Activated naive CD4-positive, alpha-beta T cell treated with anti-CD3 and anti-CD28 coated beads, Interleukin-2, amount 10 ng/mL, durations not matched to agents 7 days and 5 days (primary cell): ENCODE results near the gene NOS1AP.

Experiments
- CTCF ChIA-PET: fragments of 350-600 bp; sonication (Branson Sonifier 250); formaldehyde crosslinking; loops from one replicate; lab custom pipeline; 2021; ENCODE audit warnings: antibody characterized with exemption; lab: Charles Lee
- DNase-seq: peaks from one replicate; pipeline ENCODE4 v3.0.0-alpha.2; 2020
- H3K27ac Mint-ChIP-seq: one replicate; pipeline ENCODE4 v1.8.0; 2021; ENCODE audit warnings: mild to moderate bottlenecking, moderate library complexity, mixed read lengths
- H3K27me3 Mint-ChIP-seq: one replicate; pipeline ENCODE4 v1.8.0; 2021; ENCODE audit warnings: mild to moderate bottlenecking, mixed read lengths
- H3K36me3 Mint-ChIP-seq: one replicate; pipeline ENCODE4 v1.8.0; 2021; ENCODE audit warnings: mixed read lengths
- H3K4me1 Mint-ChIP-seq: one replicate; pipeline ENCODE4 v1.8.0; 2021; ENCODE audit warnings: mixed read lengths
- H3K4me3 Mint-ChIP-seq: one replicate; pipeline ENCODE4 v1.8.0; 2021; ENCODE audit warnings: mild to moderate bottlenecking, moderate library complexity, mixed read lengths
- H3K9me3 Mint-ChIP-seq: one replicate; pipeline ENCODE4 v1.8.0; 2021; ENCODE audit warnings: mixed read lengths

The NOS1AP gene

DNA sequence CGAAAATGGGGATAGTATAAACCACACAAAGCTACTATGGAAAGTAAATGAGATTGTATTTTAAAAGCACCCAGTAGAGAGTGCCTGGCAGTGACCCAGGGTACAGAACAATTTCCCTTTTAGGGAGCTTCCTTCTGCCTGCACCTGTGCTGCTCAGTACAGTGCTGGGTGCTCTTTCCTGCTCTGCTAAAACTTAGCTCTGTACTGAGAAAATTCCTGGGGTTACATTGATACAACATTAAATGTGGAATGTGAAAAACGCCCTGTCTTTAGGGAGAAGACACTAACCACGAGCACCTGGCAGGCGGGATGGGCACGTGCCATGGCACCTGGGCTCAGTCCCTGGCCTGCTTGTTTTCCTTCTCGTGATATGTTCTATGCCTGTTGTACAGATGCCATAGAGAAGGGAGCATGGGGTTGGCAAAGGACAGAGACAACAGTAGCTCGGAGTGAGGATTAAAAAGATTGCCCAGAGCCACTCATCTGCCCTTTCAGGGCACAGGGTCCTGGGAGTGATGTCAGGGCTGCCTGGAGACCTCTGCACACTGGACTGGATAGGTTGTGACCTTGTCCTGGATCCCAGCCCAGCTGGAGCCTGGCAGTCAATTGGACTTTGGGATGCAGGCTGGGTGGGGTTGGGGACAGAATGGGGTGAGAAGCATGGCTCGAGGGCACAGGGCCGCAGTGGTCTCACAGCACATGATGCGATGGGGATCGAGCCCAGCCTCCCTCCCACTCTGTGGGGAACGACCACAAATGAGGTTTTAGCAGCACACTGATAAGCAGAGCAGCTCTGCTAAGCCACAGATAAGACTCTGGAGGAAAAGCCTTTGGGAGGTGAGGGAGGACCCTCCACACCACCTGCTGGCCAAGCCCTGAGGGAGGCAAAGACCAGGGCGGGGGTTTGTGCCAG, 302.9 kb downstream of the NOS1AP start:
- no peaks in the 10 kb centered on the region for H3K27me3 Mint-ChIP-seq
- no peaks in the 10 kb centered on the region for H3K9me3 Mint-ChIP-seq
- CTCF ChIA-PET: no interaction called here
- no peak overlapping the region for H3K4me3 Mint-ChIP-seq
- no peak for DNase-seq
- H3K4me1 Mint-ChIP-seq: no peaks in the 10 kb centered on the region
- H3K27ac Mint-ChIP-seq: no peak overlapping the region
- no peaks in the 10 kb centered on the region for H3K36me3 Mint-ChIP-seq

DNA sequence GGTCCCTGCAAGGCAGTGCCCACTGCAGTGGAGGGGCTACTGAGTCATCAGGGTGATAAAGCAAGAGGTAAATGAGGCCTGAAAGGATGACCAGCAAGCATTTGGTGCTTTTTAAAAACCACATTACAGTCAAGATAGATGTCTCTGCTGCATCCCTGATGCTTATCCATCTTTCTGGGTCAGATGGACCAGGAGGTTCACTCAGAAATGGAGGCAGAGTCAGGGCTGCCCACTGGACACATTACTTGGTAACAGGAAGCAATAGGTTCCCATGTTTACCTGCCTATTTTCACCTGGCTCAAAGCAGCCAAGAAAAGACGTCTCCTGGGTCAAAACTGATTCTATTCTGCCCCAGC, 303.6 kb downstream of the NOS1AP start:
- no peak for DNase-seq
- no peaks in the 10 kb centered on the region for H3K9me3 Mint-ChIP-seq
- H3K27ac Mint-ChIP-seq: no peak overlapping the region
- CTCF ChIA-PET: no interaction called here
- no peak overlapping the region for H3K4me3 Mint-ChIP-seq
- no peaks in the 10 kb centered on the region for H3K36me3 Mint-ChIP-seq
- no peaks in the 10 kb centered on the region for H3K4me1 Mint-ChIP-seq
- no peaks in the 10 kb centered on the region for H3K27me3 Mint-ChIP-seq

DNA sequence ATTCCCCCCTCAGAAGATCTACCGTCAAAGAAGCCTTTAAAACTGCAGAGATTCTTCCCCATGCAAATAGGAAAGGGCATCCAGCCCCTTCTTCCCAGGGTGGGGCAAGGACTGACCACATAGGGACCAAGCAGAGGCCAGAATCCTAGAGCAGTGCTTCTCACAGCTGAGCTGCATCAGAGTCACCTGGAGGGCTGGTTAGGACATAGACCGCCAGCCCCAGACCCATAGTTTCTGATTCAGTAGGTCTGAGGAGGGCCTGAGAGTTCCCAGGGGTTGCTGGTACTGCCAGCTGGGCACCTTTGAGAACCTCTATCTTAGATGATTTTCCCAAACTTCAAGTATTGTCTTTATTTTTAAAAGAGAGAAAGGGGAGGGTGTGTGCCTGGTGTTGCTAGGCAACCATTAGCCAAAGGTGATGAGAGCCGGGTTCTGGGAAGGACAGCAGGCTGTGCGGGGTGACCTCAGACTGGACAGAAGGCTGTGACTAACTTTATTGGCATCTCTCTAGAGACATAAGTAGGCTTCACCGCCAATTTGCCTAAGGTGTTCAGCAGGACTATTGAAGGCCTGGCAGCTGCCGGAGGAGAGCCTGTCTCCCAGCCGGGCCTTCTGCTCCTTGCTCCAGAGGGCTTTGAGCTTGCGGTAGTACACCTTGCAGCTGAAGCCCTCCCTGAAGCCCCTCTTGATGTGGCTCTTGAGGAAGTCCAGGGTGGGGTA, 304.2 kb downstream of the NOS1AP start:
- H3K27ac Mint-ChIP-seq: no peak overlapping the region
- CTCF ChIA-PET: no interaction called here
- H3K4me3 Mint-ChIP-seq: no peak overlapping the region
- no peaks in the 10 kb centered on the region for H3K9me3 Mint-ChIP-seq
- no peaks in the 10 kb centered on the region for H3K4me1 Mint-ChIP-seq
- no peaks in the 10 kb centered on the region for H3K36me3 Mint-ChIP-seq
- DNase-seq: no peak
- H3K27me3 Mint-ChIP-seq: no peaks in the 10 kb centered on the region

DNA sequence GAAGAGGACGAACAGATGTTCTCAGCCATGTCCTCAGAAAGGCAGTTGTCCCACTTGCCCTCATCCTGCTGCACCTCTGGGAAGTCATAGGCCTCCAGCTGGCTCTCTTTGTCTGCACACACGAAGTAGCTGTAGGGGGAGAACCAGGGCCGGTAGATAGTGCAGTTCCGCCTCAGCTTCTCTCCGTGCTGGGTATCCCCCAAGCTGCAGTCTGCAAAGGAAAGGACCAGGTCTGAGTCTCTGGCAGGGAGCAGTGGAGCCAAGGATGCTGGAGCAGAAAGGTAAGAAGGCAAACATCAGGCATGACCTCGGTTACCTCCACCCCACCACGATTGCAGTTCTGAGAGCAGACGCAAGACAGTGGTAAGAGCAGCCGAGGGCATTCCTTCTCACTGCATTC, 304.9 kb downstream of the NOS1AP start:
- no peak overlapping the region for H3K27ac Mint-ChIP-seq
- no peaks in the 10 kb centered on the region for H3K27me3 Mint-ChIP-seq
- DNase-seq: no peak
- H3K36me3 Mint-ChIP-seq: no peaks in the 10 kb centered on the region
- CTCF ChIA-PET: no interaction called here
- no peaks in the 10 kb centered on the region for H3K9me3 Mint-ChIP-seq
- no peaks in the 10 kb centered on the region for H3K4me1 Mint-ChIP-seq
- no peak overlapping the region for H3K4me3 Mint-ChIP-seq

DNA sequence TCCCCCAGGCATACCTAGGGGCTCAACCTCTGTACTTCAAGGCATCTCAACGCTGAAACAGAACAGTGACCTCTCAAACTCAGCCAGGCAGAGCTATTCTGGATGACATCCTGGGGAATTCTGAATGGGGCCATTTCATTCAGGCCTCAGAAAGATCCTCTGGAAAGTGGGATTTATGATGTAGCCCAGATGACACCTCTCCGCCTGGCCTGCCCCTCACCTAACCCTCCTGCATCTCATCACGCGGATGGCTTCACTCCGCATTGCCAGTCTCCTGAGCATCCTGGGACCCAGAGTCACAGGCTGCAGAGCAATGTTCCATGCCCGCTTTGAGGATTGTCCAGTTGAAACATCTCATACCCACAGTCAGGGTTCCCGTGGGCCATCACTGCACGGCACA, 306.0 kb downstream of the NOS1AP start:
- no peak for DNase-seq
- Mint-ChIP-seq H3K36me3 (no peaks in the 10 kb centered on the region), H3K4me1 (no peaks in the 10 kb centered on the region), H3K27me3 (no peaks in the 10 kb centered on the region), H3K4me3 (no peak overlapping the region), H3K27ac (no peak overlapping the region), H3K9me3 (no peaks in the 10 kb centered on the region)
- CTCF ChIA-PET: no interaction called here

DNA sequence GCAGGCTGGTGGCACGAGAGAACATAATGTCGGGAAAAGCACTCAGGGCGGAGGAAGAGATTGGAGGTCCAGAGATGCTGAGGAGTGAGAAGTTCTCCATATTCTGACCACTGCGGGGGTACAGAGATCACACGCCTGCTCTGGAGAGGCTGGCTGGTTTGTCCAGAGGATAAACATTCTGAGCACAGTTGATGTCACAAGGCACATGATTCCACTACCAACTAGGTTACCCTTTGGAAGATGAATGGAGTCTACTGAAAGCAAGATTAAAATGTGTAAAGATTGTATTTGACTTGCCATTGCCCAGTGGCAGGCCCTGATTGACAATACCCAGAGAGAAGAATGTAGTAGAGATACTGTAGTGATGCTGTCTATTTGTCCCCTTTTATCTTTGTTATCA, 307.2 kb downstream of the NOS1AP start, which contains the start of gene SPATA46:
SPATA46 (minus strand) TSS at position 164 of the 400 bp plus-strand sequence; CDS start at position 100, 64 bp downstream.
- DNase-seq: no peak
- Mint-ChIP-seq H3K36me3 (no peaks in the 10 kb centered on the region), H3K9me3 (no peaks in the 10 kb centered on the region), H3K27ac (no peak within 1 kb of the TSS), H3K4me1 (no peaks in the 10 kb centered on the region), H3K4me3 (no peak within 1 kb of the TSS), H3K27me3 (no peaks in the 10 kb centered on the region)
- CTCF ChIA-PET: no interaction called here

DNA sequence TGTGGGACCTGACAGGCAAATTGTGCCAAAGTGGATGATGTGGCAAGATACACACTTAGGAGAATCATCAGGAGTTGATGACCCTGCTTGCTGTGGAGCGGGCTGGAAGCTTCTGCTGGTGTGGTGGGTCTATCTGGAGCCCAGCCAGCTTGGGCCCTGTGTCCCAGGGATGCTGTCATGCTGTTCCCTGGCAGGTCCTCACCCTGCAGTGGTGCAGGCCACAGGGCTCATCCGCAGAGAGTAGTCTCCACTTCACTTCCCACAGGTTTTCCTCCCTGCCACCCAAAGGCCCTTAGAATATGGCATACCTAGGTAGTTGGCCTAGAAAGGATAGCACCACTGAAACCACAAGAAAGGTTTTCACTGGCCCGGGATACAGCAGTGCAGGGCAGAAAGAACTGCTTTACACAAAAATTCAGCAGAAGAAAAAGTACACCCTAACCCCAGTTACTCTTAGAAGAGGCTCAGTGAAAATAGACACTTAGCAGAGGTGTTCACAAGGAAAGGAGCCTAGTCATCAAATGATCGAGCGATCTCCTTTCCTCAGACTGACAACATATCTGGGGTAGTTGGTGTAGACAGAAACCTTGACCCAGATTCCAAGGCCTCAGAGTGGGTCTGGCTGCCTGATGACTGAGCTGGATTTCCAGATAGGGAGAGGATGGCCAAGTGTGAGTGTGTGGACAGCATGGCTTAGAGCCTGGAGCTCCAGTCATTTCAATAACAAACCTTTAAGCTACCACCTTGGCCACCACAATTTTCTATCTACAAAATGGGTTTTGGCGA, 310.8 kb downstream of the NOS1AP start:
- Mint-ChIP-seq H3K27me3 (no peaks in the 10 kb centered on the region), H3K4me3 (no peak overlapping the region), H3K27ac (no peak overlapping the region), H3K36me3 (no peaks in the 10 kb centered on the region), H3K4me1 (no peaks in the 10 kb centered on the region), H3K9me3 (no peaks in the 10 kb centered on the region)
- no peak for DNase-seq
- CTCF ChIA-PET: interaction anchor here (2.0 to 2.8 kb wide), 2 partner anchors 11 to 23 kb away, joined by 5 to 10 read pairs; no protein-coding TSS in a partner anchor

DNA sequence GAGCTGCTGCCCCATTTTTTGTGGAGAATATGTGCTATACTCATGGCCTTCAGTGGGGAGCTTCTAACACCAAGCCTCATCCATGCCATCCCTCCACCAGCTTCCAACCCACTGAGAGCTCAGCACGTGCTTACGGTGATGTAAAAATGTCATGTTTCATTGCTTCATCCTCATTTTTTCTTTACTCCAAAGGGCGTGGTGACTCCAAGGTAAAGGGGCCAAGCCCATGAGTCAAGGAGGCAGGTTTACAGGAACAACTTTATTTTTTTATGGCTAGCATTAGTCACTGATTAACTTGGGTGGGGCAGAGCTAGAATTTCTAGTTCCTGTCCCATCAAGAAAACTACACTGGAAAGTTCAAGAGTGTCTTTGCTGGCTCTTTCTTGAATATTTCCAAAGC, 311.9 kb downstream of the NOS1AP start, which contains the start of gene C1orf226:
C1orf226 (plus strand) TSS at position 346 of the 400 bp plus-strand sequence. CDS start 174 bp downstream, outside the sequence.
- CTCF ChIA-PET: interaction anchor here (1.2 to 2.0 kb wide), 2 partner anchors 11 to 24 kb away, joined by 4 to 5 read pairs; no protein-coding TSS in a partner anchor
- H3K27ac Mint-ChIP-seq: no peak within 1 kb of the TSS
- H3K4me3 Mint-ChIP-seq: no peak within 1 kb of the TSS
- no peaks in the 10 kb centered on the region for H3K4me1 Mint-ChIP-seq
- no peak for DNase-seq
- no peaks in the 10 kb centered on the region for H3K36me3 Mint-ChIP-seq
- no peaks in the 10 kb centered on the region for H3K9me3 Mint-ChIP-seq
- no peaks in the 10 kb centered on the region for H3K27me3 Mint-ChIP-seq

DNA sequence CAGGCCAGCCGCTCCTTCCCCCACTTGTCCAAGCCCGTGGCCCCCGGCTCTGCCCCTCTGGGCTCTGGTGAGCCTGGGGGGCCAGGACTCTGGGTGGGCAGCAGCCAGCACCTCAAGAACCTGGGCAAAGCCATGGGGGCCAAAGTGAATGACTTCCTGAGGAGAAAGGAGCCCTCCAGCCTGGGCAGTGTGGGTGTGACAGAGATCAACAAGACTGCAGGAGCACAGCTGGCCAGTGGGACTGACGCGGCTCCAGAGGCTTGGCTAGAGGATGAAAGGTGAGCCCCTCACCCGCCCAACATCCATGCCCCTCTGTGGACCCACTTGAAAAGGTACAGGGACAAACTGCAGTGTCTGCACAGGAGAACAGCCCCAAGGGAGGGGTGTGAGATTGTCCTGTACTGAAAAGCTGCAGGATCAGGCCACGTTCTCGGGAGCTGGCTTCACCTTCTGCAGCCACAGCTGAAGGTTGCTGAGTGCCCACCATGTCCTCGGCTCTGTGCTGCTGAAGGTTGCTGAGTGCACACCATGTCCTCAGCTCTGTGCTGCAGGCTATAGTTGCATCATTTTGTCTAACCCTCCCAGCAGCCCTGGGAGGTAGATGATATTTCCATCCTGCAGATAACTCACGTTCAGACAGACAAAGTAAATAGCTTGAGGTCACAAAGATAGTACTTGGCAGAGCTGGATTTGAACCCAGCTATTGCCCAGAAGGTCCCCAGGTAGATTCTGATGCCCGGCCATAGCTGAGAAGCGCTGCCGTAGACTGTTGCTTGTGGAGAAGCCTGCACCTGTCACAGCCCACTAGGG, 312.7 kb downstream of the NOS1AP start:
- no peak overlapping the region for H3K4me3 Mint-ChIP-seq
- no peak overlapping the region for H3K27ac Mint-ChIP-seq
- no peak for DNase-seq
- CTCF ChIA-PET: interaction anchor here (1.2 to 2.0 kb wide), 2 partner anchors 10 to 24 kb away, joined by 4 to 5 read pairs; no protein-coding TSS in a partner anchor
- H3K9me3 Mint-ChIP-seq: no peaks in the 10 kb centered on the region
- no peaks in the 10 kb centered on the region for H3K36me3 Mint-ChIP-seq
- H3K27me3 Mint-ChIP-seq: no peaks in the 10 kb centered on the region
- no peaks in the 10 kb centered on the region for H3K4me1 Mint-ChIP-seq

DNA sequence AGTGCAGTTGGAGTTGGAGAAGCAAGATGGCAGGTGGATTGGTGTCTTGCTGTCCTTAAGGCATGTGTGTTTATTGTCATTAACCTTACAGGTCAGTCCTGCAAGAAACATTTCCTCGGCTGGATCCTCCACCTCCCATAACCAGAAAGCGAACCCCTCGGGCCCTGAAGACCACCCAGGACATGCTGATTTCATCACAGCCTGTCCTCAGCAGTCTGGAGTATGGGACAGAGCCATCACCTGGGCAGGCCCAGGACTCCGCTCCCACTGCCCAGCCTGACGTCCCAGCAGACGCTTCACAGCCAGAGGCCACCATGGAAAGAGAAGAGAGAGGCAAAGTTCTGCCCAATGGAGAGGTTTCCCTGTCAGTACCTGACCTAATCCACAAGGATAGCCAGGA, 313.6 kb downstream of the NOS1AP start:
- CTCF ChIA-PET: no interaction called here
- no peaks in the 10 kb centered on the region for H3K27me3 Mint-ChIP-seq
- no peaks in the 10 kb centered on the region for H3K36me3 Mint-ChIP-seq
- no peak overlapping the region for H3K27ac Mint-ChIP-seq
- DNase-seq: no peak
- H3K4me1 Mint-ChIP-seq: no peaks in the 10 kb centered on the region
- no peak overlapping the region for H3K4me3 Mint-ChIP-seq
- no peaks in the 10 kb centered on the region for H3K9me3 Mint-ChIP-seq

DNA sequence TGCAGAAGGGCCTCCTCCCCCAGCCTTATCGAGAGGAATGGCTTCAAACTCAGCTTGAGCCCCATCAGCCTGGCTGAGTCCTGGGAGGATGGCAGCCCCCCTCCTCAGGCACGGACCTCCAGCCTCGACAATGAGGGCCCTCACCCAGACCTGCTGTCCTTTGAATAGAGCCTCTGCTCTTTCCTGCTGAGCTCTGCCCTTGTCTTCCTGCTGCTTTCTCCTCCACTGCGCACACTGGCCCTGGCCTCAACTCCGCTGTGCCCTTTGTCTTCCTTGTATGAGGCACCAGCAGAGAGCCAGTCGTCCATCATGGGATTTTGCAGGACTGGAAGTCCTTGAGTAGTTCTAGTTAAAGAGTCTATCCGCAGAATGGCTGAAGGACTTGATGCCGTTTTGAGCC, 314.0 kb downstream of the NOS1AP start:
- CTCF ChIA-PET: no interaction called here
- Mint-ChIP-seq H3K9me3 (no peaks in the 10 kb centered on the region), H3K27ac (no peak overlapping the region), H3K27me3 (peaks cover 1% of the 10 kb centered on the region), H3K4me3 (no peak overlapping the region), H3K4me1 (no peaks in the 10 kb centered on the region), H3K36me3 (no peaks in the 10 kb centered on the region)
- no peak for DNase-seq

DNA sequence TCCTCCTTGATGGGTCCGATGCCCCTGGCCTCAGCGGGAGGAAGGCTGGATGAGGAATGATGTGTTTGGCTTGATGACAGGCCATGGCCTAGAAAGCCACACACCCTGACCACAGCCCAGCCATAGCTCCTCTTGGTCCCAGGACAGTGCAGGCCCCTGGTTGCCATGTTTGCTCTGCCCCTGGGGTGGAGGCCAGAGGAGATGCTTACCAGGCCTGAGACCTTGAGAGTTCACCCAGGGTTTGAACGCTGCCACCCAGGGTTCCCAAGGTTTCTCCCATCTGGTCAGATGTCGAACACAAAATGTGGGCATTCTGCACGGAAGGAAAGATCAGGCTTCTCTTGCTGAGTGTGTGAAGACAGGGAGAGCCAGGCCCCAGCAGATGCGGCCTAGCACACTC, 314.6 kb downstream of the NOS1AP start:
- CTCF ChIA-PET: no interaction called here
- H3K27me3 Mint-ChIP-seq: peaks cover 7% of the 10 kb centered on the region
- DNase-seq: no peak
- H3K4me1 Mint-ChIP-seq: no peaks in the 10 kb centered on the region
- H3K9me3 Mint-ChIP-seq: no peaks in the 10 kb centered on the region
- no peak overlapping the region for H3K4me3 Mint-ChIP-seq
- H3K36me3 Mint-ChIP-seq: no peaks in the 10 kb centered on the region
- no peak overlapping the region for H3K27ac Mint-ChIP-seq

DNA sequence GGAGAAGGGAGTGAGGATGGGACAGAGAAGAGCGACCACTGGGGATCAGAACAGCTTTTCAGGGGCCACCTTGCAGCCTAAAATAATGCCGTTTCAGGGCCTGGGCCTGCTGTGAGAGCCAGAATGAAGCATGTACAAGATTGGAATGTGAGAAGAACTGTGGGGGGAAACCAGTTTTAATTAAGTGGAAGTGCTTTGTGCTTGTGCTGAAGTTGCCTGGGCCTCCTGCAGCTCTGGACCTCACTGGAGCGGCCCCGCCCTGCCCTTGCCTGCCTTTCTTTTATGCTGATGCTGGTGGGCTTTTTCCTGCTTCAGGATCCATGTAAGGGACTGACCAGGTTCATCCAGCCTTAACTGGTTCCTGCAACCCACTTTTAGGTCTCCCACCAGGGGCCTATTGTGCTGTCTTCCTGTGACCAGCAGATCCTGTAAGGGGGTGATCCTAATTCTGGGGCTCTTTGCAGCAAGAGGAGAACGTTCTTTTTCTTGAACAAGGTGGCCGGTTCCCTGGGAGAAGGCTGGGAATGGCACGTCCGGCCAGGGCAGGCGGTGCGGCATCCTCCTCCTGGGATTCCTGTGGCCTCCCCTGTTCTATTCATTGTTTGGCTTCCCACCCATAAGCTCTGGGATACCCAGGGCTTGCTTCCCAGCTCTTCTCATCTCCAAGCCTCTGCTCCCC, 315.2 kb downstream of the NOS1AP start:
- Mint-ChIP-seq H3K9me3 (no peaks in the 10 kb centered on the region), H3K27ac (no peak overlapping the region), H3K36me3 (no peaks in the 10 kb centered on the region), H3K4me1 (peaks cover 4% of the 10 kb centered on the region), H3K27me3 (peaks cover 13% of the 10 kb centered on the region), H3K4me3 (no peak overlapping the region)
- no peak for DNase-seq
- CTCF ChIA-PET: interaction anchor here (1.3 kb wide), 1 partner anchor 329 kb away, joined by 3 read pairs; no protein-coding TSS in a partner anchor
